Retinal pigment epithelial cell (primary cell): Measurements from ENCODE around the gene KCNMB2.

Experiments used
- DNase-seq: peaks from one replicate; pipeline ENCODE4 v3.0.0-alpha.2; 2010; ENCODE audit warnings: low read depth
- H3K4me3 ChIP-seq: 2 replicates; pipeline ENCODE4 v1.5.1; 2011; ENCODE audit warnings: mild to moderate bottlenecking, low read length, control low read depth, moderate library complexity
- TF ChIP-seq, protein P1 (sequence below): conservative IDR thresholded peaks from 2 replicates; pipeline ENCODE4 v1.5.1; 2011; ENCODE audit warnings: low read depth, low read length, control low read depth, inconsistent platforms

Gene KCNMB2

DNA sequence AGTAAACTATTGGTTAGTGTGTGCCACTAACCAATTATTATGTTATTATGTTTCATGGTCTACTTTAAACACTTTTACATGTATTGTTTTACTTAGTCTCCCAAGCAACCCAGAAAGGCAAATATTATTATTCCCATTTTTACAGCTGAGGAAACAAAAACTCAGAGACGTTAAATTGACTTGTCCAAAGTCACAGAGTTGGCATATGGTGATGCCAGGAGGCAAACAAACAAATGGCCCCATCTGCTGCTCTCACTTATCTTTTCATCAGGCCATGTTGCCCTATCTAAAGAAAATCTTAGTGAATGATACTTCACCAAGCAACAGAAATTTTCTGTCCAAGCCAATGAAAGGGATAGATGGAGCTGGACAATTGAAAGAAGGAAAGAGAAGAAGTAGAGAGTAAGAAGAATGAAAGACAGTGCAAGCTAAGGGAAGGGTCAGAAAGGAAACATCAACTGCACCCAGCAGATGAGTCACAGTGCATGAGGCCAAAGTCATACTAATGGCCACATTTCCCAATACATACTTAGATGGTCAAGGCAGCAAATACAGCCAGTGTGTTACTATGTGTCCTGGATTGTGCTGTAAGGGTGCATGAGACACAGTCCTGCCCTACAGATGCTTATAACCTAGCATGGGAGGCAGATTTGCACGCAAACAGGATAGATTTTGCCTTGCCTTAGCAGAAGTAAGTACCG, 266.9 kb downstream of the KCNMB2 start:
- TF ChIP-seq, protein P1, sequence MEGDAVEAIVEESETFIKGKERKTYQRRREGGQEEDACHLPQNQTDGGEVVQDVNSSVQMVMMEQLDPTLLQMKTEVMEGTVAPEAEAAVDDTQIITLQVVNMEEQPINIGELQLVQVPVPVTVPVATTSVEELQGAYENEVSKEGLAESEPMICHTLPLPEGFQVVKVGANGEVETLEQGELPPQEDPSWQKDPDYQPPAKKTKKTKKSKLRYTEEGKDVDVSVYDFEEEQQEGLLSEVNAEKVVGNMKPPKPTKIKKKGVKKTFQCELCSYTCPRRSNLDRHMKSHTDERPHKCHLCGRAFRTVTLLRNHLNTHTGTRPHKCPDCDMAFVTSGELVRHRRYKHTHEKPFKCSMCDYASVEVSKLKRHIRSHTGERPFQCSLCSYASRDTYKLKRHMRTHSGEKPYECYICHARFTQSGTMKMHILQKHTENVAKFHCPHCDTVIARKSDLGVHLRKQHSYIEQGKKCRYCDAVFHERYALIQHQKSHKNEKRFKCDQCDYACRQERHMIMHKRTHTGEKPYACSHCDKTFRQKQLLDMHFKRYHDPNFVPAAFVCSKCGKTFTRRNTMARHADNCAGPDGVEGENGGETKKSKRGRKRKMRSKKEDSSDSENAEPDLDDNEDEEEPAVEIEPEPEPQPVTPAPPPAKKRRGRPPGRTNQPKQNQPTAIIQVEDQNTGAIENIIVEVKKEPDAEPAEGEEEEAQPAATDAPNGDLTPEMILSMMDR, result no peak
- no peak for DNase-seq
- no peak overlapping the region for H3K4me3 ChIP-seq

DNA sequence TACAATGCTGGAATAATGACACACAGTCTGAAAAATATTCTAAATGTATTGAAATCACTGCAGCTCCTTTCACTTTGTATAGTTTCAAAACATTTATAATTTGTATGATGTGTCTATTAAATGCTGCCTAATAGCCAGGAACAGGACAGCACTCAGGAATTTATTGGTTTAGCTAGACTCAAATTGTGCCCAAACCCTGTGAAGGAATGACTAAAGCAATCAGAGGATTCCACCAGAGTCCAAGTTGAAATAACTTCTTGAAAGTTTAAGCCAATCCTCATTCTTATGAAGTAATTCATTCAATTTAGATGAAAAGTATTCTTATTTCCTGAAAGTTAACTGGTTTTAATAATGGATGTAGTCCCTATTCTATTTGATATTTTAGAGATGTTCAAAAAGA, 268.4 kb downstream of the KCNMB2 start:
- TF ChIP-seq, protein P1, result no peak
- DNase-seq, result no peak
- H3K4me3 ChIP-seq, result no peak overlapping the region

DNA sequence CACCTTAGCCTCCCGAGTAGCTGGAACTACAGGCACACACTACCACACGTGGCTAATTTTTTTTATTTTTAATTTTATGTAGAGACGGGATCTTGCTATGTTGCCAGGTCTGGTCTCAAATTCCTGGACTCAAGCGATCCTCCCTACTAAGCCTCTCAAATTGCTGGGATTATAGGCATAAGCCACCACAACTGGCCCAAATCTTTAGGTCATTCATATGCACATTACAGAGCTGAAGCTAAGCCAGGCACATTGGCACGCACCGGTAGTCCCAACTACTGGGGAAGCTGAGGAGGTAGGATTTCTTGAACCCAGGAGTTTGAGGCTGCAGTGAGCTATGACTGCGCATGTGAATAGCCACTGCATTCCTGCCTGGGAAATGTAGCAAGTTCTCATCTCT, 269.5 kb downstream of the KCNMB2 start:
- no peak overlapping the region for H3K4me3 ChIP-seq
- TF ChIP-seq, protein P1, result no peak
- DNase-seq, result no peak

DNA sequence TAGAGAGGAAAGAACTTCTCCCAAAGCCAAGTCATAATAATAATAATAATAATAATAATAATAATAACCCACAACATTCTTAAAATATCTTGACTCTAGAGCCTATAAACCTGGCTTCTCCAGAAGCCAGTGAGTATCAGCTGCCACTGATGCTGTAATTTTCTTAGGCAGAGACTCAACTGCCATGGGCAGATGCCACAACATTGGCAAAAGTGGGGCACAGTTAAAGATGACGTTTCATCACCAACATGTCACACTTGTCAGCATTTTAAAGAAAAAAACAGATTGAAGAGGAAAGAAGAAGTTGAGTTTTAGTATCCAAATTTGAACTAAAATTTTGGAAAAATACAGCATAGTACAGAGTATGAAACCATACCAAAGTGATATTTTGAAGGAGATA, 270.4 kb downstream of the KCNMB2 start:
- TF ChIP-seq, protein P1, result no peak
- no peak overlapping the region for H3K4me3 ChIP-seq
- no peak for DNase-seq

DNA sequence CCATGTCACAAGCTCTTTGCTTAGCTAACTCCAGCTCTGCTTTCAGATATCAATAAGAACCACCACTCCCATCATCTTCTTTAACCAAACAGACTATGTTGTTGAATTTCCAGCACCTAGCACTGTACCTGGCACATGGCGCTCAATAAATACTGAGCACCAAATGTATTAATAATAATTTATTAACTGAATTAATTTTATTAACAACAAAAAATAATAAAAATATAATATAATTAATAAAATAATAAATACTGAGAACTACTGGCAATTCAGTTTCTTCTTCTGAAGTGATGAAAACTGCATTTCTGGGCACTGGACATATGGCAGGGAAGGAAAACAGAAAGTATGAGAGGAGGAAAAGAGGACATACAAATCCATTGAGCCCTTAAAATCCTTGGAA, 271.5 kb downstream of the KCNMB2 start:
- no peak overlapping the region for H3K4me3 ChIP-seq
- TF ChIP-seq, protein P1, result no peak
- DNase-seq, result no peak

DNA sequence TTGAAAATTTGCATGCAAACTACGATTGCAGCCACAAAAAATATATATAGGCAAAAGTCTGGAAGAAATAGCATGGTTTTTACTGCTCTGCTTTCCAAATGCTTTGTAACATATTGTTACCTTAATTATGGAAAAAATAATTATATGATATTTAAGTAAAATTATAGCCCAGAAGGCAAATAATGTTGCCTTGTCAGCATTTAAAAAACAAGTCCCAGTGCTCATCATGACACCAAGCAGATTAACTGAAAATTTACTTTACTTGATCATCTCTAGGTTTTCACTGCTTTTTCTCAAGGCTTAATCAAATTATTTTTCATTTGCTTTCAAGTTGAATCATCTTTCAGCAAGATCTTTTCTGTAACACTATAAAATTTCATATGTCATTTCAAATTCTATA, 272.5 kb downstream of the KCNMB2 start:
- TF ChIP-seq, protein P1, result no peak
- H3K4me3 ChIP-seq, result no peak overlapping the region
- no peak for DNase-seq

DNA sequence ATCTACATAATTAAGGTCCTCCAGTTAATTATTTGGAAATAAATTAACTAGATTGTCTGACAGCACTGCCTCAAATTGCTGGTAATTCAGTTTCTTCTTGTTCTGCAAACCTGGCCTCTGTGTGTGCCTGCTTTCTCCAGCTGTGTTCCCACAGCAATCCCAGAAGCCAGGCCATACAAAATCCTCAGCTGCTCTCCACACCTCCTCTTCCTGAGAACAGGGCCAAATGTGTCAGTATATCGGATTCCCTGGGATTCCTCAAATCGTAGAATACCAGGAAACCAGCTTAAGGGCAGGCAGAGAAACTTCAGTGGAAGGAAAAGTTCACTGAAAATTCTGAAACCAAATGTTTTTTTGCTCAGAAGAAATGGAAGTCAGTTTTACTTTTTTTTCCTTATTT, 273.9 kb downstream of the KCNMB2 start:
- no peak for DNase-seq
- no peak overlapping the region for H3K4me3 ChIP-seq
- TF ChIP-seq, protein P1, result no peak
